Peyer's patch (tissue), 4 donors: ENCODE results near the gene RNF220.

Source experiments
- CTCF ChIP-seq, 6 experiments: fragments of 450-650 bp in 4 of 6; fragments of 200-600 bp in 2 of 6; sonication (generic) in 1 of 6; IDR thresholded peaks; one replicate each; pipeline ENCODE4 v1.5.1; 2017 to 2019; ENCODE audit warnings: antibody characterized with exemption in 6 of 6, mild to moderate bottlenecking in 3 of 6, moderate library complexity in 1 of 6
- POLR2A ChIP-seq, 2 donors: fragments of 450-650 bp; IDR thresholded peaks; one replicate each; pipeline ENCODE4 v1.5.1; 2017; ENCODE audit warnings: antibody characterized with exemption in 2 of 2, mild to moderate bottlenecking in 2 of 2, moderate library complexity in 2 of 2

DNA sequence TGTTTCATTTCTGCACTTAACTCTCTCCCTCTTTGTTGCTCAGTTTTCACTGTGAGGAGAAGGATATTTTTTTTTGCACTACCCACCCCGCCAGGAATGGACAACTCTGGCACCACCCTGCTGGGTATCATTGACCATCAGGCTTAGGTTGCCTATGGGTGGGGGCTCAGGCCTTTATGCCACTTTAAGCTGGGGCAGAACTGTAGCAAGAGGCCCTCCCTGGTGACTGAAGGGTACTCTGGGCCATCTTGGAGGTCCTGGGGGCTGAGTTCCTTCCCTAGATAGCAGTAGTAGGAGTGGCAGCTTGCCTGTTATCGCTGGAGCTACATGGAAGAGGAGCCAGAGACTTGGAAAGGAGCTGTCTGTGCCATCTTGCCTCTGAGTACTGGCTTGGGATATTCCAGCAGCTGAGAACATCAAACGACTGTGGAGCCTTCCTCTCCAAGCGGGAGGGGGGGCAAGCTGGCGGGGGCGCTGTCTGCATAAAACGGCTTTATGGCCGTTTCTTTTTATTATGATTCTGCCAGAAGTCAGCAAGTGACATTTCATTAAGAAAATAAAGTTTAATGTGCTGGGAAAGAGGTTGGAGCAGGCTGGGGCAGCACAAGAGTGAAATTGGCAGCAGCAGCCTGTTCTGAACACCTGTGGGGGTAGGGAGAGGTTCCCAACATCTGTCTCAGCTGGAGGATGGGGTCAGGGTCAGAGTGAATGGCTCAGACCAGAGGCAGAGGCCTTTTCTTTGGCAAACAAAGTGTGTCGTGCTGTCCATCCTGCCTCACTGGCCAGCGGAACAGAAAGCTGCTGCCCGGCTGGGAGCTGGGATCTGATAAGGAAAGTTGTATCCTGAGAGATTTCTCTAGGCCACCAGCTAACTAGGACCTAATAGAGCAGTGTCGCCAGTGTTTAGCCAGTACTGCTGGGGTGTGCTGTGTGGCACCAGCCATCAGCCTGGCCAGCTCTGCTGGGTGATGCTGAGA lies 236.4 kb downstream of the RNF220 start:
- TF ChIP-seq CTCF (IDR thresholded peaks at IDR 0.05), result no peak
- TF ChIP-seq POLR2A (IDR thresholded peaks at IDR 0.05), result no peak
